Right hindlimb (tissue), 1 donor: ENCODE measurements around the gene FAM228A.
"Not testable (repeated sequence)": the region's sequence is repeated elsewhere in the genome, so short reads cannot be mapped to it uniquely, and the experiment has no call there.

ENCODE experiments used
- DNase-seq: peaks from one replicate; pipeline ENCODE4 v3.0.0-alpha.2; 2018

FAM228A gene

DNA sequence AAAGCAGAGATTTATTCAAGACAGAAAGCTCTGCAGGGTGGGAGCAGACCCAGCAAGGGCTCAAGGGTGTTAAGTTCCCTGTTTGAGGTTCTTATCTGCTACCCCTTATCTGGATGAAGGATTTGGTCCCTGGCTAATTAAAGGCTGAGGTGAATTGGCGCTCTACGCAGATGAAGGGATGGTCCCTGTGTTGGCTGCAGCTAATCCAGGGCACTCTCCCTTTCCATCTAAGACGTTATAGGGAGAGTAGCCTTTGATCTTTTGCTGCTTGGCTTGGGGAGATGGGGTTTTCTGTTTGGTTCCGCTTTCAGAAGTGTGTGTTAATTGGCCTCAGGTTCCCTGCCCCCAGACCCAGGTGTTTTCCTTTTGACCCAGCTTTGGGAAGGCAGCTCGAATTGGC lies 17.0 kb downstream of the FAM228A start:
- DNase-seq, result no peak

DNA sequence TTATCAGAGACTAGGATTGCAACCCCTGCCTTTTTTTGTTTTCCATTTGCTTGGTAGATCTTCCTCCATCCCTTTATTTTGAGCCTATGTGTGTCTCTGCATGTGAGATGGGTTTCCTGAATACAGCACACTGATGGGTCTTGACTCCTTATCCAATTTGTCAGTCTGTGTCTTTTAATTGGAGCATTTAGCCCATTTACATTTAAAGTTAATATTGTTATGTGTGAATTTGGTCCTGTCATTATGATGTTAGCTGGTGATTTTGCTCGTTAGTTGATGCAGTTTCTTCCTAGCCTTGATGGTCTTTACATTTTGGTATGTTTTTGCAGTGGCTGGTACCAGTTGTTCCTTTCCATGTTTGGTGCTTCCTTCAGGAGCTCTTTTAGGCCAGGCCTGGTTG lies 22.4 kb downstream of the FAM228A start:
- not testable (repeated sequence) for DNase-seq

DNA sequence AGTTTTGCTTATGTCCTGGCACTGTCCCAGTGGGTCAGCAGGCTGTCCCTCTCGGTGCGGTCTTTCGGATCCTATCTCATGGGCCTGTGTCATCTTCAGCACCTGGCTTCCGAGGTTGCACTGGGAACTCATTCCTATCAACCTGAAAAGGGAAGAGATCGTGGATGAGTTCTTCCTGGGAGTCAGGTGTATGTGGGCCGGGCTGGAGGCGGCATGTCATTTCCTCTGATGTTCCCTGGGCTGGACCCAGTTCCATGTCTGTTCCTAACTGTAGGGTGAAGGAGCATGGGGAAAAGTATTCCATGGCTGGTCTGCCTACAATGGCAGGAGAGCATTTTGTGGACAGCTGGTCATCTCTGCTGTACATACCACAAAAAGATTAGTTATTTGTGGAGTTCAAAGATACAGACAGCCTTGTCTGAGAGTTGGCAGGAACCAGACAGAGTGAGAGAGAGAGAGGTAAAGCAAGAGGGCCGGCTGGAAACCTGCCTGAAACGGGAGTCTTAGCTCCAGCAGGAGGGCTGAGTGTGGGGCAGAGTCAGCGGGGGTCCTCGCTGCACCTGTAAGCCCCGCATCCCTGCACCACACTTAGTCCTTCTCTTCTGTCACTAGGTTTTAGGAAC lies 25.2 kb downstream of the FAM228A start:
- DNase-seq, result no peak

DNA sequence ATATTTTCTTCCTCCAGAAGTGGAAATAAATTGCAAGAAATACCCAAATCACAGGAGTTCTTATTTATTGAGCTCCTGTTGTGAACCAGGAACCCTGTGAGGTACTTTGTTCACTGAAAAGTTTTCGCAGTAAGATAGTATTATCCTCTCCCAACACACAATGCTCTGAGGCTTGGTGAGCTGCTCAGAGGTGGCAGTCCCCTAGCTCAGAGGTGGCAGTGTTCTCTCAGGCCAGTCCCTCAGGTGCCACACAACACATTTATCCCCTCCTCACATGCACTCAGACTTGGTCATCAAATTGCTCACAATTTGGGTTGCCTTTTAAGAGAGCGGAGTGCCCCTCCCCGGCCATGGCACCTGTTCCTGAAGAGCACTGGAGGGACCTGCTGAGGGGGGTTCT lies 25.9 kb downstream of the FAM228A start:
- DNase-seq, result no peak

DNA sequence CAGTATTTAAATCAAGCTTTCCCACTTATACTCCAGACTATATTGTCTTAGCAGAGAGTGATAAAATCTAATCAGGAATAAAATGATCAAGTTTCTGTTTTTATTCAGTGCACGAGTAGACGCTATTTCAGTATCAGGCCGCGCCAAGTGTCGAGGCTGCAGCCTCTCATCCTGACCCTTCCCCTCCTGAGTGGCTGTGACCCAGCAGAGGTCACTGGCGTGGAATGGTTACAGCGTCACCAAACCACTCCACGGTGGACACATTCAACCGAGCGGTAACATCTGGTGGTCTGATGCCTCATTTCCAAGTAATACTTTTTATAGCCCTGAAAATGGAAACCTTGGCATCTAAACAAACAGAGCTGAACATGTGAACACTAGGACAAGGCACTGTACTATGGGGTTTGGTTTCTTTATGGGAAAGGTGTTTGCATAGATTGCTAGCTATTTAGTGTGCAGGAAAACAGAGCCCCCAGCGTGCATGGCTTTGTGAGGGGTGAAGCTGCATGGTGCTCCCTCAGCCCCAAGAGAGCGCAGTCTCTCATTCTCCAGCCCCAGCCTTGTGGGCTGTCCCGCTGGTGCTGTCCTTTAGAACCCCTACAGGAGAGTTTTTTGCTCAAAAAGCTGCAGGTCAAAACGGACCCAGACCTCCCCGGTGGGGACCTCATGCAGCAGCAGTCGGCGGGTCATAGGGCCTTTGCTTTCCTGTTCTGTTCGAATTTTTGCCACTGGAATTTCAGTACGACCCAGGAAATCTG lies 28.4 kb downstream of the FAM228A start:
- DNase-seq, result no peak

DNA sequence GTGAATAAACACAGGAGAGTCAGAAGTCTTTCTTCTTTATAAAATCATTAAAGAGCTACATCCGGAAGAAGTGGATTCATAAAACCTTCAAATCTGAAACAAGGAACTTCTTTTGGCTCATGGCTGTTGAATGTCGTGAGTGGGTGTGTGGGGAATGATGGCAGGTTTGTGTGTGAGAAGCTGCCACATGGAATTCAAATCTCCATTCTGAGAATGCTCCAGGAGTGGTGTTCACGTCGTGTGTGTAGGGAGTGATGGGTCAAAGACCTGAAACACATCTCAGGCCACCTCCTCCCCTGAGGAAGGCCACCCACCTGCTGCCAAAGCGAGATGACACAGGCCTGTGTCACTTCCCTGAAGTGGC lies 28.9 kb downstream of the FAM228A start:
- DNase-seq, result no peak

DNA sequence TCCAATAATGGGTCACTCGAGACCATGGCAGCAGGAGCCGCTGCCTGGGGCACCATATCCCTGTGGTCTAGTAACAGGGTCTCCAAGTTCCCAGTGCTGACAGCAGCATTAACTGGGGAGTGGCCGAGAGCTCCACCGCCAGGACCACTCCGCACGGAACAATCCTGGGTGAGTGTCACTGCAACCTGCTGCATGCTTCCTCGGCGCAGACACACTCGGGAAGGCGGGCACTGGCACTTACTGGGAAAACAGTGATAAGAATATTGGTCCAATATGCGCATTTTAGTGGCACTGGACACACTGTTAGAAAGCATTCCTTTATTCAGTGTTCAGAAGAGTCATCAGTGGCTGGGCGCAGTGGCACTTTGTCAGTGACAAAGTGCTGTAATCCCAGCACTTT lies 29.7 kb downstream of the FAM228A start:
- DNase-seq, result no peak

DNA sequence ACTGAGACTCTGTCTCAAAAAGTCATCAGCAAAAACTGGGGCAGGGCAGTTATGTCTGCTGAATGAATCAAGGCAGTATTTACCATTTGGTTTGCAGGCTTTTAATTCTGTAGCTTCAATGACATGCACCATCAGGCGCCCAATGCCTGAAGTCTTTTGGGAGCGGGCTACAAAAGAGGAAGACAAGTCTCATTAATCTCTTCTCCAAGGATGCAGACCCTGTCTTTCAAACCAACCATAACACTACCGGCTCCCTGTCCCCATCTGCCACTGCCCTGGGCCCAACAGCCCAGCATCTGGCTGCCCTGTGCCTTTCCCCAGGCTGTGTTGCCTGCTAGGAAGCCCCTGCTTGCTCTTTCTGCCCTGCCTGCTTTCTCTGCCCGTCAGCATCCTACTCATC lies 30.3 kb downstream of the FAM228A start:
- DNase-seq, result no peak

DNA sequence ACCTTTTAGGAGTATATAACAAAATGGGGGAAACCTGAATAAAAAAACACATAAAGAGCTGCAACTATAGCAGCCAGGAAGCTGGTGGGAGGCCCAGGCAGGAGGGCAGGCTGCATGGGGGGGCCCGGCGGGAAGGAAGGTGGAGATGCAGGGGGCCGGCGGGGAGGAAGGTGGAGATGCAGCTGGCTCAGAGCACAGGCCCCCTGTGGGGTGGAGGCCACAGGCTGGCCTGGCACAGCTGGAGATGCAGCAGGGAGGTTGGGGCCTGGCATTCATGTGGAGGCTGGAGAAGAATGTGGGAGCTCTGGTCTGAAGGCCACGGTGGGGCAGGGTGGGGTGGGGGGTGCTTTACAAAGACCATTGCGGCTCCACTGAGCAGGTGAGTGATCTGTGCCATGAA lies 31.4 kb downstream of the FAM228A start:
- no peak for DNase-seq

DNA sequence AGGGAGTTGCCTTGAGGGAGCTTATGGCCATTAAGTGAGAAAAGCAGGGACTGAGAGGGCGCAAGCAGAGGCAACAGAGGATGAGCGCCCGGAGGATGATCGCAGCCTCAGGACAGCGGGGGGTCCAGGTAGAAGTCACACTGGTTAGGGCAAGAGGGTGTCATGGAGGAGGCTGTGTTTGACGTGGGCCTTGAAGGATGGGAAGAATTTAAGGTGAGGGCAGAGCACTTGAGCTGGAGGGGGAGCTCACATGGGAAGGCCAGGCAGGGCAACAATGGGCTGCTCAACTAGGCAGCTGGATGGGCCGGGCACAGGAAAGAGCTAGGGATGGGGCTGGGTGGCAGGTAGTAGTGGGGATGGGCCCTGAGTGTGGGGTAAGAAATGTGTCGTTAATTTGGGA lies 31.9 kb downstream of the FAM228A start:
- no peak for DNase-seq

DNA sequence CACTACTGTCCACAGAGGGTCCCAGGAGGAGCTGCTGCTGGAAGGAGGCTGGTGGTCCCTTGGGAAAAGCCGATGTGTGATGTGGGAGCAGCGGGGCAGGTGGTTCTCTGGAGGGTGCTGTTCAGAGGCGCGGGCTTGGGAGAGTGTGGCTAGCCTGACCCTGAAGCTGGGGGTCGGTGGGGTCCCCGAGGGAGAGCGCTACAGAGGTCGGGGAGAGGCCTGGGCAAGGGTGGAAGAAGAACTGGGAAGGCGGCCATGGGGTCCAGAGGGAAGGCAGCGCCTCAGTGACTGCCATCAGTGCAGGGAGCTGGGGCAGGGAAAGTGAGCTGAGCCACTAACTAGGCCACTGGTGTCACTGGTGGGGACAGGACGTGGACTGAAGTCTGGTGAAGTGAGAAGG lies 32.5 kb downstream of the FAM228A start:
- DNase-seq, result no peak

DNA sequence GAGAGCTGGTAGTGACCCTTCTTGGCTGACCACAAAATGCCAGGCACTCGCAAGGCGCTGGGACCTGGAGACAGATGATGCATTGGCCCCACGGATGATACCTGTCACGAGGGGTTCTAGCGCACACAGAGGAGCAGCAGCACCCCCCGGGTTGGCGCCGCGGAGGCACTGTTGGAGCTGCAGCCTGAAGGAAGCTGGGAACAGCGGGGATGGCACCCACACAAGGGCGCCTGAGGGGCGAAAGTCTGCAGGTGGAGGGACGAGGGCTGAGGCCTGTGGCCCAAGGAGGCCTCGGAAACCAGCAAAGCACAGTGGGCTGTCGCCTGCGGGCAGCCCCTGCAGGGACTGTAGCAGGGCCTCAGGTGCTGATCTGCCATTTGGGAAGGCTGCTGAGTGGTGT lies 33.6 kb downstream of the FAM228A start:
- no peak for DNase-seq

DNA sequence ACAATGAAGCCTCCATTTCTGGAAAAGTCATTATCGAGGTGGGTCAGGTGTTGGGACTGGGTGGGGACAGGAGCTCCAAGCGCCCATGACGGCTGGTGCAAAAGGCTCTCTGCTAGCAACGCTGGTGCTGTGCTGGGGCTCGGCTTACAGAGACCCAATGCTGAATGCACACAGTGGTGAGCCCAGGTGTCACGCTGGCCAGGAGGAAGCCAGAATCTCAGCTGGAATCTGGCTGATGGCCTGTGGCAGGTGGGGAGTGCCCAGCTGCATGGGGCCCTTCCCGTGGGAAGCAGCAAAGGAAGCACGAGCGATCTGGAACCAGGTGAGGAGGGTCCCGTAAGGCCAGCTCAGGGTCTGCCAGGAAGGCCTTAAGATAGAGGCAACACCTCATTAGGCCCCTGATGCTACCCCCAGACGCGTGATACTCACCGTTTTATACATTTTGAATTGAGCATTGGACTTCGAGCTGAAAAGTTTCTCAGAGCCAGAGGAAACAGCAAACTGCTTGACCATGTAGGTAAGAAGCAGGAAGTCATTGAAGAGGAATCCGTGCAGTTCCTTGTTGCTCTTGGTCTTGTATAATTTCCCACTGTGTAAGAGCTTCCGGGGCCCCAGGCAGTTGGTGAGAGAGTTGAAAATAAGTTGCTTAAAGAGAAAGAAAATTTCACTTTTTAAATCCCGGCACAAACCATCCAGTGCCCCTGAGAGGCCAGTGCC lies 34.7 kb downstream of the FAM228A start:
- no peak for DNase-seq

DNA sequence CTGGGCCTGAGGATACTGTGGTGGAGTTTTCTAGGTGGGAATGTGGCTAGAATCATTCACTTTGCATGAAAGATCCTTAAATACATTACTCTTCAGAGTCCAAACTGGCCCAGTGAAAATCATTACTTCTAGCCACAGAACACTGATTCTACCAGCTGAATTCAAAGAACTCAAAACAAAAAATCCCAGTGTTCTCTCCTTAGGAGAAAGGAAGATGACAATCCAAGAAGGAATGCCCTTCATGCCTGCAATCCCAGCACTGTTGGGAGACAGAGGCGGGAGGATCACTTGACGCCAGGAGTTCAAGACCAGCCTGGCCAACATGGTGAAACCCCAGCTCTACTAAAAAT lies 35.2 kb downstream of the FAM228A start:
- no peak for DNase-seq

DNA sequence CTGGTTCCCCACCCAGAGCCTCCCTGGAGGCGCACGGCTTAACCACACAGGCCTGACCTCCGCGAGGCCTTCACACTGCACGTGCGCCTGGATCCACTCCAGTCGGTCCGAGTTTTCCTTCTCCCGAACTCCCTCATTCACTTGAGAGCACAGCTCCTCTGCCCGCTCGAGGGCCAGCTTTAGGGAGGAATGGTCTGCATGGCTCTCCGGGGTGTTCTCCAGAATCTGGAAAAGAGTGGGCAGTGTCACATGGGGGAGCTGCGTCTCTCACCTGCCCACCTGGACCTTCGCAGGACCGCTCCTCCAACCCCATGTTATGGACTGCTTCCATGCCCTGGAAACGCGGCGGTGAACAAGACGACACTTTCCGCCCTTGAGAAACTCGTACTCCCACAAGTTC lies 35.9 kb downstream of the FAM228A start:
- DNase-seq, result no peak

DNA sequence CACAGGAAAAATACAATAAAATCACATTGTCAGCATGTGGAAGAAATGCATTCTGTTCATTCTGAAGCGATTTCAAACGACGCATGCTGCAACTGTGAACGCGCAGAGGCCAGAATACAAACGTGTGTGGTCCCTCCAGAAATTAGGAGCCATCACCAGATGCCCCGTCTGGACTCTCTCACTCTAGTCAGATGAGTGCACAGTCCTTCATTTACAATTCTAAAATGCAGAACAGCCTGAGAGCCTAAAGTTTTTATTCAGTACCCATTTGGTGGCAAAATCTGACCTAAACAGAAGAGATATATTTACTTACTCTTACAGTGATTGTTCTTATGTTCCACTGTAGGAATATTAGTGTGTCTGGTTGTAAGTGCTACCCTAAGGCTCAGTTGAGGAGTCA lies 36.6 kb downstream of the FAM228A start:
- no peak for DNase-seq

DNA sequence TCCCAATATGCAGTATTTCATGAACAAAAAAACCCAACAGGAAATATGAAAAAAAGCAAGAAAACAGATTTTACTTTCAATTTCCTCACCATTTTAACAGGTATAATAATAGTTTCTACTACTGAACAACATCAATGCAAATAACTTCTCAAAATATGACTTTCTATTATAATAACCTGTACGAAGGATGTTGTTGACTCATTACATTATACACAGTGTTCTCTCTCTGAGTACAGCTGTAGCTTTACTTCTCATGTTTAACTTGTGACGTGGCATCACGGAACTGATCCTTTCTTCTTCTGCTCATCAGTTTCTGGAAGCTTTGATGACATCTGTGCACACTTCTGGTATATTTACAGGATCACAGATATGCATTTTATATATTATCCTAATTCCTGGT lies 40.0 kb downstream of the FAM228A start:
- no peak for DNase-seq

DNA sequence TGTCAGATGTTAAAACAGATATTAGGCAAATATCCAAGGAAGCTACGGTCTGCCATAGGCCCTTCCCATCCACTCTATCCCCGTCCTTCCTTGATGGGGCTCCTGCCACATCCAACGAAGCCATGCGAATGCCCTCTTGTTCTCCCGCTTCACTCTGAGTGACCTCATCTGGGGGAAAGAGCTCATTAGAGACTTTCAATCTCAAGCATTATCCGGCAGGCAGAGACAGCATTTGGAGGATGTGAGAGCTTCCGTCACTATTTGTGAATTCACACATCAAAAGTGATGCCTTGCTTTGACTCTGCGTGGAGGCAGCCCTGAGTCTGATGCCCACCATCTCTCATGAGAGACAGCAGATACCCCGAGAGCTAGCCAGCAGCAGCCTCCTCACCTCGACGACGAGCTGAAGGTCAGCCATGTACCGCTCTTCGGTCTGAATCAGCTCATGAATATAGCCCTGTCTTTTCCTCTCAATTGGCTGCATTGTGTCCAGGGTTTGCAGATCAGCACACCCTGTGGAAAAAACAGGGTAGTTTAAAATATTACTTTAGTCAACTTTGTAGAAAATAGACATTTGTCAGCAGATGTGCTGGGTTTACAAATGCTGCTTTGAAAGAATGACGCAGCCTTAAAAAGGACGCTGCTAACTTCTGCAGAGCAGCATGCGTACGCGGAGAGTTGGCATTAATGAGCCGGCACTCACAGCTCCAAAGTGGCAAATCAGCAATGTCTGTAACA lies 45.9 kb downstream of the FAM228A start:
- no peak for DNase-seq

DNA sequence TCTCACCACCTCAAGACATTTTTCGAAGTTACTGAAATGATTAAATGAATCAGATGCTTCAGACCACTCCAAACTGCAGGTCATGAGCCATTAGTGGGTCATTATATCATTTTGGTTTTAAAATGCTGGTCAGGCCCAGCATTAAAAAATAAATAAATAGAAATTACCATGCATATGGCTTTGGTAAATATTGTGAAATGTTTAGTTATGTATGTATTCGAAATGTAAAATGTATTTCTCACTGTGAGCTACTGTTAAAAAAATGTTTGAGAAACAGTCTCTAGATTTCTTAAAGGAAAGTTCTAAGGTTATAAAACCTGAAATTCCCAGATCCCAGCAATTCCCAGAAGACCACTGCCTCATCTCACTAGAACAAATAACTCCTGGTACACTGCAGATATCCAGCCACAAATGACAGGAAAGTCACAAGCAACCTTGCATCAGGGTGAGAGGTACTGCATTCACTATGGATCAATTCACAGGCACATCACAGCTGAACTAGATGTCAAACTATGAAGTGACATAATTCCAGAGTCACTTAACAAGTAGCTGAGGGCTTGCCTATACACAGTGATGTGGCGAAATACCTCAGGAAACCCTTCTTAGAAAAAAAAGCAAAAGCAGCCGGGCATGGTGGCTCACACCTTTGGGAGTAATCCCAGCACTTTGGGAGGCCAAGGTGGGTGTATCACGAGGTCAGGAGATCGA lies 46.6 kb downstream of the FAM228A start:
- no peak for DNase-seq

DNA sequence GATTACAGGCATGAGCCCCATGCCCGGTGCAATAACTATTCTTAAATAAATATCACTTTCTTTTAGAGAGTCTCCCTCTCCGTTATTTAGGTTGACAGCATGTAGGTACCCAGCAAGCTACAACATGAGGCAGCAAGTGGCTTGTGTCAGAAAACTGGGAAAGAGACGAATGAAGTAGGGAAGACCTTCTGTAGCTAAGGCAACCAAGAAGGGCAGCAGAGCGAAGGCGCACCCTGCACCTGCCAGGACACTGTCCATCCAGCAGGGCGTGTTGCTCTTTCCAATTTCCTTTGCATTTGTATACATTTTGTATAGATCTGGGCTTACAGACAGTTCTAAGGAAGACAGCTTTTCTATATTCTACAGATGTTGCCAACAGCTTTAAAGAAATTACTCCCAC lies 48.1 kb downstream of the FAM228A start:
- DNase-seq, result no peak

DNA sequence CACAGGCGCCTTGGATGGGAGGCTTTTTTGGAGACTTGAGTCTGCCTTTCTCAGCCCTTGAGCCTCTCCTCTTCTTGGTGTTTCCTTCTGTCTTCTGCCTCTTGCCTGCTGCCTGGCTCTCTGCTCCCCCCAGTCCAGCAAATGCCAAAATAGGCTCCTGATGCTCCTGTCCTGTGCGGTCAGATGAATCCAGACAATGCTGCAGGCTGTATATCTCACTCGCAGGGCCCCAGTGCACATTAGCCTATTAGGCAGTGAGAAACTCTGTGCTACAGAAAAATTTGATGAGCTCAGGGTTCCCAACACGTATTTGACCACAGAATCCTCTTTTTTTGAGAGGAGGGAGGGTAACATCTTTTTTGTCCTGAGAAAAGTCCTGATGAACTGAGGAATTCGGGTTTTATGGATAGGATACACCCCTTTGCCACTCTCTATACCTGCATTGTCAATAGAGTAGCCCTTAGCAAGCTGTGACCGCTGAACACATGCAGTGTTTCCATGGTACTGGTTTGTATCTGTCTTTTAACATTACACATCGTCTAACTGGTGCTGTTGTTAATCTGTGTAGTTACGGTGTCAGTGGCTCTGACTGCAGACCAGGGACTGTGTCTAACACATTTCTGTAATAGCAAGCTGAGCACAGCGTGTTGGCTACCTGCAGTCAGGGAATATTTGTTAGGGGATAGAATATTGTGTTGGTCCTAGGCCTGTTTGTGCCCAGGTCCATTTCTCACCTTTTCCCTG lies 50.8 kb downstream of the FAM228A start:
- no peak for DNase-seq

DNA sequence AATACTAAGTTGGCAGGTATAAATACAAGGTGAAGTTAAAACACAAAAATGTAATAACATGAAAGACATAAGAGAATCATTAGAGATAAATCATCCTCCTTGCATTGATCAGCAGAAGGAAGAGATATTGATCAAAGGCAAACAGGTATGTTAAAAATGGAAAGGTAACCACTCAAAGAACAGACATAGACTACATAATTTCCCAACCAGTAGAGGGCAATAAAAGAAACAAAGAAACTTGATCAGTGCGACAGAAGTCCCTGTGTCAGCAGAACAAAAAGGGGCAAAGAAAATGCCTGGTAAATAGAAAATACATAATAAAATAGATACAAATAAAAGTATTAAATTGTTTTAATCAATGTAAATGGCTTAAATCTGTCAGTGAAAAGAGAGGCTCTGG lies 53.6 kb downstream of the FAM228A start:
- DNase-seq, result no peak
